HL-60 (cell line): ENCODE results near the gene LAPTM5.

Source experiments
- POLR2AphosphoS5 ChIP-seq: IDR thresholded peaks from 2 replicates; pipeline ENCODE4 v1.6.1; 2012; ENCODE audit warnings: low read depth
- TF ChIP-seq, protein P1 (sequence below): IDR thresholded peaks from one replicate; pipeline ENCODE4 v1.5.1; 2011; ENCODE audit warnings: low read length, control low read depth, inconsistent platforms; ENCODE audit not compliant: insufficient read depth
- TF ChIP-seq, protein P2 (sequence below): IDR thresholded peaks from 2 replicates; pipeline ENCODE4 v1.6.1; 2012; ENCODE audit warnings: low read depth; ENCODE audit not compliant: insufficient replicate concordance

DNA sequence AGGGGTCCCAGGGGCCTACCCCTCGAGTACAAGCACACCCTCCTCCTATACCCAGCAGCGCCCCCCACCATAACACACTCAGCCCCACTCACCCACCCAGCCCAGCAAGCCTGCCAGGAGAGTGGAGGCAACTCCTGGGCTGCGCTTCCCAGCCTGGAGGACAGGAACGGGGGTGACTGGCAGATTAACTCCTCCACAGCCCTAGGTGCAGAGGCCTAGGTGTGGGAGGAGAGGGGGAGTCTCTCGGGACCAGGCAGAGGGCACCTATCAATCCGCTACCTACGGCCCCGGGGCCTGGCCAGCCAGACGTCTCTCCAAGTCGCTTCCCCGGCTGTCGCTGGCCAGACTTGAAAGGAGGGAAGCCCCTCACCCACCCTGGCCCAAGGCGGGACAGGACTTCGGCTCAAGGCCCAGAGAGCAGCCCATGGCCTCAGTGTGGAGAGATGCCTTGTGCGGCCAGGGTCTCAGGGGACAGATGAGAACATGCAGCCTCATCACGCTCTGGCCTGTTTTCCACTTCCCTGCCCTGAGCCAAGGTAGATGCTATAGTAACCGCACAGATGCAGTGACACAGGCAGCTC is 59.1 kb downstream of the LAPTM5 start:
- TF ChIP-seq, protein P1, sequence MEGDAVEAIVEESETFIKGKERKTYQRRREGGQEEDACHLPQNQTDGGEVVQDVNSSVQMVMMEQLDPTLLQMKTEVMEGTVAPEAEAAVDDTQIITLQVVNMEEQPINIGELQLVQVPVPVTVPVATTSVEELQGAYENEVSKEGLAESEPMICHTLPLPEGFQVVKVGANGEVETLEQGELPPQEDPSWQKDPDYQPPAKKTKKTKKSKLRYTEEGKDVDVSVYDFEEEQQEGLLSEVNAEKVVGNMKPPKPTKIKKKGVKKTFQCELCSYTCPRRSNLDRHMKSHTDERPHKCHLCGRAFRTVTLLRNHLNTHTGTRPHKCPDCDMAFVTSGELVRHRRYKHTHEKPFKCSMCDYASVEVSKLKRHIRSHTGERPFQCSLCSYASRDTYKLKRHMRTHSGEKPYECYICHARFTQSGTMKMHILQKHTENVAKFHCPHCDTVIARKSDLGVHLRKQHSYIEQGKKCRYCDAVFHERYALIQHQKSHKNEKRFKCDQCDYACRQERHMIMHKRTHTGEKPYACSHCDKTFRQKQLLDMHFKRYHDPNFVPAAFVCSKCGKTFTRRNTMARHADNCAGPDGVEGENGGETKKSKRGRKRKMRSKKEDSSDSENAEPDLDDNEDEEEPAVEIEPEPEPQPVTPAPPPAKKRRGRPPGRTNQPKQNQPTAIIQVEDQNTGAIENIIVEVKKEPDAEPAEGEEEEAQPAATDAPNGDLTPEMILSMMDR = no peak
- no peak for TF ChIP-seq POLR2AphosphoS5
- TF ChIP-seq, protein P2, sequence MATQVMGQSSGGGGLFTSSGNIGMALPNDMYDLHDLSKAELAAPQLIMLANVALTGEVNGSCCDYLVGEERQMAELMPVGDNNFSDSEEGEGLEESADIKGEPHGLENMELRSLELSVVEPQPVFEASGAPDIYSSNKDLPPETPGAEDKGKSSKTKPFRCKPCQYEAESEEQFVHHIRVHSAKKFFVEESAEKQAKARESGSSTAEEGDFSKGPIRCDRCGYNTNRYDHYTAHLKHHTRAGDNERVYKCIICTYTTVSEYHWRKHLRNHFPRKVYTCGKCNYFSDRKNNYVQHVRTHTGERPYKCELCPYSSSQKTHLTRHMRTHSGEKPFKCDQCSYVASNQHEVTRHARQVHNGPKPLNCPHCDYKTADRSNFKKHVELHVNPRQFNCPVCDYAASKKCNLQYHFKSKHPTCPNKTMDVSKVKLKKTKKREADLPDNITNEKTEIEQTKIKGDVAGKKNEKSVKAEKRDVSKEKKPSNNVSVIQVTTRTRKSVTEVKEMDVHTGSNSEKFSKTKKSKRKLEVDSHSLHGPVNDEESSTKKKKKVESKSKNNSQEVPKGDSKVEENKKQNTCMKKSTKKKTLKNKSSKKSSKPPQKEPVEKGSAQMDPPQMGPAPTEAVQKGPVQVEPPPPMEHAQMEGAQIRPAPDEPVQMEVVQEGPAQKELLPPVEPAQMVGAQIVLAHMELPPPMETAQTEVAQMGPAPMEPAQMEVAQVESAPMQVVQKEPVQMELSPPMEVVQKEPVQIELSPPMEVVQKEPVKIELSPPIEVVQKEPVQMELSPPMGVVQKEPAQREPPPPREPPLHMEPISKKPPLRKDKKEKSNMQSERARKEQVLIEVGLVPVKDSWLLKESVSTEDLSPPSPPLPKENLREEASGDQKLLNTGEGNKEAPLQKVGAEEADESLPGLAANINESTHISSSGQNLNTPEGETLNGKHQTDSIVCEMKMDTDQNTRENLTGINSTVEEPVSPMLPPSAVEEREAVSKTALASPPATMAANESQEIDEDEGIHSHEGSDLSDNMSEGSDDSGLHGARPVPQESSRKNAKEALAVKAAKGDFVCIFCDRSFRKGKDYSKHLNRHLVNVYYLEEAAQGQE = no peak
